Measurements from ENCODE around the gene CHST11. TPM values are rescaled to one million over a fixed set of nuclear protein-coding genes. Genes with fewer than 3 reads are reported as not detected.

CHST11 gene
- total RNA-seq, 1 experiment from 2014 or later = 0.25 TPM

GRCh38 chr12:104504146-104504545 is 47.4 kb downstream of the CHST11 start:
- Histone ChIP-seq H3K9me3 (no peaks in the 10 kb centered on the region), H3K4me3 (ENCODE audit: low read depth, low read length) (no peak overlapping the region), H3K36me3 (ENCODE audit: control insufficient read depth, insufficient read depth, low read length) (no peaks in the 10 kb centered on the region), H3K4me1 (no peaks in the 10 kb centered on the region), H3K27me3 (replicated peaks; ENCODE audit: control insufficient read depth, insufficient read depth, low read length) (no peaks in the 10 kb centered on the region)
- Mint-ChIP-seq H3K36me3 (ENCODE audit: insufficient read depth, unreplicated experiment) (no peaks in the 10 kb centered on the region), H3K27me3 (ENCODE audit: insufficient read depth, unreplicated experiment) (peaks cover 11% of the 10 kb centered on the region), H3K4me1 (ENCODE audit: low read depth, unreplicated experiment) (no peaks in the 10 kb centered on the region), H3K27ac (ENCODE audit: unreplicated experiment) (no peak overlapping the region), H3K4me3 (ENCODE audit: unreplicated experiment) (no peak overlapping the region), H3K9me3 (ENCODE audit: unreplicated experiment) (no peaks in the 10 kb centered on the region)
- no TSS peak for BruUV-seq (replicated peaks)
- ChIA-PET CTCF (no interaction called here), POLR2A (no interaction called here)
- DNase-seq = no peak
- intact Hi-C loops (cut with micrococcal nuclease; ENCODE audit: unreplicated experiment) = no loop called here
- no peak for TF ChIP-seq CTCF (IDR thresholded peaks at IDR 0.05; ENCODE audit: insufficient read depth in 1 of 2, low read depth in 1 of 2, low read length in 1 of 2, severe bottlenecking in 1 of 2, unreplicated experiment in 1 of 2)

GRCh38 chr12:104505095-104505818 is 48.5 kb downstream of the CHST11 start:
- Mint-ChIP-seq H3K36me3 (ENCODE audit: insufficient read depth, unreplicated experiment) (no peaks in the 10 kb centered on the region), H3K4me1 (ENCODE audit: low read depth, unreplicated experiment) (no peaks in the 10 kb centered on the region), H3K27me3 (ENCODE audit: insufficient read depth, unreplicated experiment) (peaks cover 11% of the 10 kb centered on the region), H3K9me3 (ENCODE audit: unreplicated experiment) (no peaks in the 10 kb centered on the region), H3K4me3 (ENCODE audit: unreplicated experiment) (no peak overlapping the region), H3K27ac (ENCODE audit: unreplicated experiment) (no peak overlapping the region)
- no peak overlapping the region for H3K4me3 ChIP-seq (ENCODE audit: low read depth, low read length)
- H3K36me3 ChIP-seq (ENCODE audit: control insufficient read depth, insufficient read depth, low read length) = no peaks in the 10 kb centered on the region
- ChIA-PET POLR2A (no interaction called here), CTCF (no interaction called here)
- no peak for DNase-seq
- TF ChIP-seq CTCF (IDR thresholded peaks at IDR 0.05; ENCODE audit: insufficient read depth in 1 of 2, low read depth in 1 of 2, low read length in 1 of 2, severe bottlenecking in 1 of 2, unreplicated experiment in 1 of 2) = no peak
- intact Hi-C loops (cut with micrococcal nuclease; ENCODE audit: unreplicated experiment) = no loop called here
- H3K27me3 ChIP-seq (replicated peaks; ENCODE audit: control insufficient read depth, insufficient read depth, low read length) = no peaks in the 10 kb centered on the region
- no TSS peak for BruUV-seq (replicated peaks)
- H3K9me3 ChIP-seq = no peaks in the 10 kb centered on the region
- no peaks in the 10 kb centered on the region for H3K4me1 ChIP-seq

- Histone ChIP-seq H3K9me3 (no peaks in the 10 kb centered on the region), H3K36me3 (ENCODE audit: control insufficient read depth, insufficient read depth, low read length) (no peaks in the 10 kb centered on the region), H3K27me3 (replicated peaks; ENCODE audit: control insufficient read depth, insufficient read depth, low read length) (no peaks in the 10 kb centered on the region), H3K4me1 (no peaks in the 10 kb centered on the region), H3K4me3 (ENCODE audit: low read depth, low read length) (no peak overlapping the region)
- Mint-ChIP-seq H3K36me3 (ENCODE audit: insufficient read depth, unreplicated experiment) (no peaks in the 10 kb centered on the region), H3K4me1 (ENCODE audit: low read depth, unreplicated experiment) (no peaks in the 10 kb centered on the region), H3K27me3 (ENCODE audit: insufficient read depth, unreplicated experiment) (peaks cover 8% of the 10 kb centered on the region), H3K4me3 (ENCODE audit: unreplicated experiment) (no peak overlapping the region), H3K9me3 (ENCODE audit: unreplicated experiment) (no peaks in the 10 kb centered on the region), H3K27ac (ENCODE audit: unreplicated experiment) (no peak overlapping the region)
- ChIA-PET POLR2A (no interaction called here), CTCF (no interaction called here)
- no TSS peak for BruUV-seq (replicated peaks)
- DNase-seq = no peak
- intact Hi-C loops (cut with micrococcal nuclease; ENCODE audit: unreplicated experiment) = no loop called here
- TF ChIP-seq CTCF (IDR thresholded peaks at IDR 0.05; ENCODE audit: insufficient read depth in 1 of 2, low read depth in 1 of 2, low read length in 1 of 2, severe bottlenecking in 1 of 2, unreplicated experiment in 1 of 2) = no peak
Measured at GRCh38 chr12:104506676-104507401, 50.1 kb downstream of the CHST11 start.

Measured in Caco-2 (cell line).